ENCODE data around the gene ST3GAL2. TPM values are rescaled to one million over a fixed set of nuclear protein-coding genes. Genes with fewer than 3 reads are reported as not detected.

Gene ST3GAL2
- total and polyA plus RNA-seq, 2 of the 4 experiments (the other 2 are of a cell fraction): 17.4 to 17.7 TPM

DNA sequence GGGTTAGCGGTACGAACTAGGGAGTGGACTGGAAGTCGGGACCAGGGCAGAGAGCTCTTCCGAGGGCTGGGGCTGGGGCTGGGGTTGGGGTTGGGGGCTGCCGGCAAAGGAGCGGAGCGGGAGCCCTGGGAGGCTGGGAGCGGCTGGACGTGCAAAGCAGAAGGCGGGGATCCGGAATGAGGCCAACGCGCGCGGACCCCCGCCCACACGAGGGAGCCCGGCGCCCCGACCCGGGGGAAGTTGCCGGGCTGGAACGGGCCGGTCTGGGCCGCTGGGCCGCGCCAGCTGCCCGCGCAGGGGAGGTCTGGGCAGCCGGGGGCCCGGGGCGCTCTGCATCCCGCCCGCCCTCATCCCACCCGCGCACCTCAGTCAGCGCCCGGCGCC is 323 bp downstream of the ST3GAL2 start (continued):
- TF ChIP-seq, protein P1, sequence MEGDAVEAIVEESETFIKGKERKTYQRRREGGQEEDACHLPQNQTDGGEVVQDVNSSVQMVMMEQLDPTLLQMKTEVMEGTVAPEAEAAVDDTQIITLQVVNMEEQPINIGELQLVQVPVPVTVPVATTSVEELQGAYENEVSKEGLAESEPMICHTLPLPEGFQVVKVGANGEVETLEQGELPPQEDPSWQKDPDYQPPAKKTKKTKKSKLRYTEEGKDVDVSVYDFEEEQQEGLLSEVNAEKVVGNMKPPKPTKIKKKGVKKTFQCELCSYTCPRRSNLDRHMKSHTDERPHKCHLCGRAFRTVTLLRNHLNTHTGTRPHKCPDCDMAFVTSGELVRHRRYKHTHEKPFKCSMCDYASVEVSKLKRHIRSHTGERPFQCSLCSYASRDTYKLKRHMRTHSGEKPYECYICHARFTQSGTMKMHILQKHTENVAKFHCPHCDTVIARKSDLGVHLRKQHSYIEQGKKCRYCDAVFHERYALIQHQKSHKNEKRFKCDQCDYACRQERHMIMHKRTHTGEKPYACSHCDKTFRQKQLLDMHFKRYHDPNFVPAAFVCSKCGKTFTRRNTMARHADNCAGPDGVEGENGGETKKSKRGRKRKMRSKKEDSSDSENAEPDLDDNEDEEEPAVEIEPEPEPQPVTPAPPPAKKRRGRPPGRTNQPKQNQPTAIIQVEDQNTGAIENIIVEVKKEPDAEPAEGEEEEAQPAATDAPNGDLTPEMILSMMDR (conservative IDR thresholded peaks at IDR 0.05; ENCODE audit: low read depth, low read length): no peak
- no peak for TF ChIP-seq RFX5 (IDR thresholded peaks at IDR 0.05; ENCODE audit: low read depth, low read length)

All from IMR-90 (cell line).